Measurements from ENCODE around the gene LGALS4.
"Not testable (repeated sequence)": the region's sequence is repeated elsewhere in the genome, so short reads cannot be mapped to it uniquely, and the experiment has no call there.

Gene LGALS4

DNA sequence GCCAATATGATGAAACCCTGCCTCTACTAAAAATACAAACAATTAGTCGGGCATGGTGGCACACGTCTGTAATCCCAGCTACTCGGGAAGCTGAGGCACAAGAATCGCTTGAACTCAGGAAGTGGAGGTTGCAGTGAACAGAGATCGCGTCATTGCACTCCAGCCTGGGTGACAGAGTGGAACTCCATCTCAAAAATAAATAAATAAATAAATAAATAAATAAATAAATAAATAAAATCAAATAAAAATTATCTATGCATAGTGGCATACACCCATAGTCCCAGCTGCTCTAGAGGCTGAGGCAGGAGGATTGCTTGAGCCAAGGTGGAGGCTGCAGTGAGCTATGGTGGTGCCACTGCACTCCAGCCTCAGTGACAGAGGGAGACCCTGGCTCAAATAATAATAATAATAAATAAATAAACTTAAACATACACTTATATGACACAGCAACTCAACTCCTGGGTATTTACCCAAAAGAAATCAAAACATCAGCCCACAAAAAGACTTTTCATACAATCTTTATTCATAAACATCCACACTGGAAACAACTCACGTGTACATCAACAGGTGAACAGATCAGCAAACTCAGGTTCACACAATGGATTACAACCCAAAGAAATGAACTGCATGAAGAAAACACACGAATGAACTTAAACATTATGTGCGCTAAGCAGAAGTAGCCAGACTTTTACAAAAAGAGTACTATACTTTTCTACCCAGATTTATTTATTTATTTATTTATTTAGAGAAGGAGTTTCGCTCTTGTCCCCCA, 46.3 kb downstream of the LGALS4 start:
- FAIRE-seq, result no peak

DNA sequence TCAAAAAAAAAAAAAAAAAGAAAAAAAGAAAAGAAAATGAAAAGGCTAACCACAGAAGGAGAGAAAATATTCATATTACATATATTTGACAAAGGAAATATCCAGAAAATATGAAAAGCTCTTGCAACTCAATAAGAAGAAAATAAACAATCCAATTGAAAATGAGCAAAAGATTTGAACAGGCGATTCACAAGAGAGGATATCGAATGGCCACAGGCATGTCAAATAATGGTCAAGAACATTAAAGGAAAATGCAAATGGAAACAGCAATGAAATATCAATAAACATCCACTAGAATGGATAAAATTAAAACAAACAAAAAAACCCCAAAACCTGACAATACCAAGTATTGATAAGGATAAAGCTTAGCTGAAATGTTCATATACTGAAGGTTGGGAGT, 47.5 kb downstream of the LGALS4 start:
- no peak for DNase-seq (ENCODE audit: insufficient read length)
- no peak for TF ChIP-seq POLR2A (IDR thresholded peaks at IDR 0.05; ENCODE audit: low read depth, low read length)
- no peak for TF ChIP-seq TAF1 (IDR thresholded peaks at IDR 0.05; ENCODE audit: borderline replicate concordance, low read depth, low read length)
- TF ChIP-seq POLR2AphosphoS5 (IDR thresholded peaks at IDR 0.05; ENCODE audit: low read depth, low read length), result no peak
- FAIRE-seq, result no peak

More for the DNA sequence above, 46.3 kb downstream of the LGALS4 start:
- TF ChIP-seq POLR2A (IDR thresholded peaks at IDR 0.05; ENCODE audit: low read depth, low read length) (no peak), POLR2AphosphoS5 (IDR thresholded peaks at IDR 0.05; ENCODE audit: low read depth, low read length) (no peak), TAF1 (IDR thresholded peaks at IDR 0.05; ENCODE audit: borderline replicate concordance, low read depth, low read length) (no peak)
- DNase-seq (ENCODE audit: insufficient read length), result no peak

DNA sequence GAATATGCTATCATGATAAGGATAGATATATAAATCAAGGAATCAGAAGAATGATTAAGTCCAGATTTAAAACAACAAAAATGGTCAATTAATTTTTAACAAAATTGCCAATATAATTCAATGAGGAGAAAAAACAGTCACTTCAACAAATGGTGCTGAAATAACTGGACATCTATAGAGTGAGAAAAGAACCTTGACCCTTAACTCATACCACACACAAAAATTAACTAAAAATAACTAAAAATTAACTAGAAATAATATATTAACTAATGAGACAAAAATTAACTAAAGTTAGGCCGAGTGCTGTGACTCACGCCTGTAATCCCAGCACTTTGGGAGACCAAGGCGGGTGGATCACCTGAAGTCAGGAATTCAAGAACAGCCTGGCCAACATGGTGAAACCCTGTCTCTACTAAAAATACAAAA, 48.9 kb downstream of the LGALS4 start:
- DNase-seq (ENCODE audit: insufficient read length) (no peak), FAIRE-seq (no peak)
- TF ChIP-seq TAF1 (IDR thresholded peaks at IDR 0.05; ENCODE audit: borderline replicate concordance, low read depth, low read length) (no peak), POLR2AphosphoS5 (IDR thresholded peaks at IDR 0.05; ENCODE audit: low read depth, low read length) (no peak), POLR2A (IDR thresholded peaks at IDR 0.05; ENCODE audit: low read depth, low read length) (no peak)

GRCh38 chr19:38761884-38762389, 50.8 kb downstream of the LGALS4 start:
- not testable (repeated sequence) for DNase-seq (ENCODE audit: insufficient read length); FAIRE-seq

DNA sequence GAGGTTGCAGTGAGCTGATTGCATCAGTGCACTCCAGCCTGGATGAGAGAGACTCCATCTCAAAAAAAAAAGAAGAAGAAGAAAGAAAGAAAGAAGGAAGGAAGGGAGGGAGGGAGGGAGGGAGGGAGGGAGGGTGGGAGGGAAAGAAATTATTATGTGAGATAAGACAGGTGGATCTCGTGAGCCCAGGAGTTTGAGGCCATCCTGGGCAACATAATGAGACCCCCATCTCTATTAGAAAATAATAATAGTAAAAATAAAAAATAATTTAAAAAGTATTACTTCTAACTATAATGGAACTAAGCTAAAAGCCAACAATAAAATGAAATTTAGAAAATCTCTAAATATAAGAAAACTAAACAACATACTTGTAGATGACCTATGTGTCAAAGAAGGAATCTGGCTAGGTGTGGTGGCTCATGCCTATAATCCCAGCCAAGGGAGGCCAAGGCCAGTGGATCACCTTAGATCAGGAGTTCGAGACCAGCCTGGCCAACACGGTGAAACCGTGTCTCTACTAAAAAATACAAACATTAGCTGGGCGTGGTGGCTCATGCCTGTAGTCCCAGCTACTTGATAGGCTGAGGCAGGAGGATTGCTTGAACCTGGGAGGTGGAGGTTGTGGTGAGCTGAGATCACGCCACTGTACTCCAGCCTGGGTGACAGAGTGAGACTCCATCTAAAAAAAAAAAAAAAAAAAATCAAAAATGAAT, 51.8 kb downstream of the LGALS4 start:
- not testable (repeated sequence) for FAIRE-seq; DNase-seq (ENCODE audit: insufficient read length)

DNA sequence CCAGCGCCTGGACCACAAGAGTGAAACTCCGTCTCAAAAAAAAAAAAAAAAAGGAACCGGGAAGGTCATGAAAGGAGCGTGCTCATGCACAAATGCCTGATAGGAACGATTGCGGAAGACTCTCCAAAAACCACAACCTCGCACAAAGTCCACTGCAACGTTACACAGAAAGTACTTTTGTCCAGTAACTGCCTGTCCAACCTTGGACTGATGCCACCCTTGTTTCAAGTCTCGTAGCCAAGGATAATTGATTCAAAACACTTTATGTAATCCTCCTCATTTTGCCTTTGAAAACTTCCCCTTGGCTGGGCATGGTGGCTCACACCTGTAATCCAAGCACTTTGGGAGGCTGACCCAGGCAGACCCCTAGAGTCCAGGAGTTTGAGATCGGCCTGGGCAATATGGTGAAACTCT, 53.1 kb downstream of the LGALS4 start:
- DNase-seq (ENCODE audit: insufficient read length) (no peak), FAIRE-seq (no peak)
- TF ChIP-seq POLR2AphosphoS5 (IDR thresholded peaks at IDR 0.05; ENCODE audit: low read depth, low read length), result no peak

DNA sequence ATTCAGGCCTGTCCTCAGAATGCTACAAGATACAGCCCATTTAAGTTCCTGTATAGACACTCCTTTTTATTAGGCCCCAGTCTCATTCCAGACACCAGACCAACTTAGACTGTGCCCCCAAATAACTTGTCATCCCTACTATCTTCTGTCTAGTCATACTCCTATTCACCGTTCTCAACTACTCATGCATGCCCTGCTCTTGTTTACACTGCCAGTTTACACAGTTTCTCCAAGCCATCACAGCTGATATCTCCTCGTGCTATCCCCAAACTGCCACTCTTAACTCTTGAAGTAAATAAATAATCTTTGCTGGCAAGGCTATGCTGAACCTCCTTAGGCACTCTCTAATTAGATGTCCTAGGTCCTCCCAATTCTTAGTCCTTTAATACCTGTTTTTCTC, 58.5 kb downstream of the LGALS4 start:
- FAIRE-seq; DNase-seq (ENCODE audit: insufficient read length): not testable (repeated sequence)

DNA sequence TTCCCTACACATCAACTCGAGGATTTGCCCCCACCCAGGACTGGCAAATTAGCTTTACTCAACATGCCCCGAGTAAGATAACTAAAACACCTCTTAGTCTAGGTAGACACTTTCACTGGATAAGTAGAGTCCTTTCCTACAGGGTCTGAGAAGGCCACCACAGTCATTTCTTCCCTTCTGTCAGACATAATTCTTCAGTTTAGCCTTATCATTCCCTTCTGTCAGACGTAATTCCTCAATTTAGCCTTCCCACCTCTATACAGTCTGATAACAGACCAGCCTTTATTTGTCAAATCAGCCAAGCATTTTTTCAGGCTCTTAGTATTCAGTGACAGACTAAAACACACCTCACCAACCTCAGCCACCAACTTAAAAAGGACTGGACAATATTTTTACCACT, 59.0 kb downstream of the LGALS4 start:
- not testable (repeated sequence) for DNase-seq (ENCODE audit: insufficient read length); FAIRE-seq
